Stimulated activated CD8-positive, alpha-beta memory T cell treated with anti-CD3 and anti-CD28 coated beads, Interleukin-12 subunit alpha, Interleukin-12 subunit beta, amount 100 ng/mL, for 4 hours (primary cell): ENCODE measurements around the gene LRRC8B.

Source experiments
- DNase-seq: peaks from one replicate; pipeline ENCODE4 v3.0.0-alpha.2; 2020; ENCODE audit warnings: low read depth

The LRRC8B gene

GRCh38 chr1:89547563-89548116, 23.0 kb downstream of the LRRC8B start:
- DNase-seq, result no peak

GRCh38 chr1:89548122-89548857, 23.7 kb downstream of the LRRC8B start:
- DNase-seq, result no peak

GRCh38 chr1:89550995-89551394, 26.4 kb downstream of the LRRC8B start:
- DNase-seq, result no peak

- DNase-seq, result no peak
These were observed 27.9 kb downstream of the LRRC8B start for GRCh38 chr1:89552471-89553081.

- no peak for DNase-seq
These were observed 28.5 kb downstream of the LRRC8B start for GRCh38 chr1:89553157-89553556.

- DNase-seq, result no peak
These were observed 30.9 kb downstream of the LRRC8B start for GRCh38 chr1:89555550-89555949.

- DNase-seq, result no peak
These were observed 32.3 kb downstream of the LRRC8B start for GRCh38 chr1:89556726-89557444.

- DNase-seq, result no peak
These were observed 32.8 kb downstream of the LRRC8B start for GRCh38 chr1:89557445-89557825.

- DNase-seq, result no peak
These were observed 33.3 kb downstream of the LRRC8B start for GRCh38 chr1:89557956-89558355.

GRCh38 chr1:89563957-89564604, 39.5 kb downstream of the LRRC8B start:
- DNase-seq, result no peak

- DNase-seq, result no peak
These were observed 40.9 kb downstream of the LRRC8B start for GRCh38 chr1:89565521-89565920.

GRCh38 chr1:89566761-89567174, 42.1 kb downstream of the LRRC8B start:
- no peak for DNase-seq

GRCh38 chr1:89567797-89568196, 43.2 kb downstream of the LRRC8B start:
- no peak for DNase-seq

- no peak for DNase-seq
These were observed 48.8 kb downstream of the LRRC8B start for GRCh38 chr1:89573410-89573809.

GRCh38 chr1:89574621-89575020, 50.0 kb downstream of the LRRC8B start:
- DNase-seq, result no peak

- DNase-seq, result no peak
These were observed 50.6 kb downstream of the LRRC8B start for GRCh38 chr1:89575207-89575606.

GRCh38 chr1:89576013-89576412, 51.4 kb downstream of the LRRC8B start:
- no peak for DNase-seq

- DNase-seq, result no peak
These were observed 53.5 kb downstream of the LRRC8B start for GRCh38 chr1:89578151-89578550.

GRCh38 chr1:89578946-89579684, 54.5 kb downstream of the LRRC8B start:
- DNase-seq, result no peak

GRCh38 chr1:89580036-89580435, 55.4 kb downstream of the LRRC8B start:
- no peak for DNase-seq

- no peak for DNase-seq
These were observed 57.2 kb downstream of the LRRC8B start for GRCh38 chr1:89581859-89582258.

- no peak for DNase-seq
These were observed 57.9 kb downstream of the LRRC8B start for GRCh38 chr1:89582571-89582970.
